ENCODE measurements around the gene MYB. TPM values are rescaled to one million over a fixed set of nuclear protein-coding genes. Genes with fewer than 3 reads are reported as not detected.

MYB gene
- total RNA-seq, 1 donor from 2014 or later = 57.3 TPM

GRCh38 chr6:135219346-135219745, 38.2 kb downstream of the MYB start:
- DNase-seq (ENCODE audit: low spot score) = no peak
- Mint-ChIP-seq H3K4me1 (ENCODE audit: low read depth) (peaks cover 32% of the 10 kb centered on the region), H3K4me3 (no peak overlapping the region), H3K9me3 (no peaks in the 10 kb centered on the region), H3K36me3 (ENCODE audit: low read depth) (peaks cover 46% of the 10 kb centered on the region), H3K27me3 (ENCODE audit: insufficient read depth) (no peaks in the 10 kb centered on the region), H3K27ac (no peak overlapping the region)
- intact Hi-C loops (cut with micrococcal nuclease) = no loop called here

- Mint-ChIP-seq H3K27me3 (ENCODE audit: insufficient read depth) (no peaks in the 10 kb centered on the region), H3K4me3 (no peak overlapping the region), H3K4me1 (ENCODE audit: low read depth) (peaks cover 16% of the 10 kb centered on the region), H3K36me3 (ENCODE audit: low read depth) (peaks cover 35% of the 10 kb centered on the region), H3K27ac (no peak overlapping the region), H3K9me3 (no peaks in the 10 kb centered on the region)
- DNase-seq (ENCODE audit: low spot score) = no peak
- intact Hi-C loops (cut with micrococcal nuclease) = no loop called here
Observed at GRCh38 chr6:135221042-135221441, 39.9 kb downstream of the MYB start.

- no peak overlapping the region for H3K27ac Mint-ChIP-seq
- no peaks in the 10 kb centered on the region for H3K27me3 Mint-ChIP-seq (ENCODE audit: insufficient read depth)
- no peak for DNase-seq (ENCODE audit: low spot score)
- H3K9me3 Mint-ChIP-seq = no peaks in the 10 kb centered on the region
- peaks cover 16% of the 10 kb centered on the region for H3K4me1 Mint-ChIP-seq (ENCODE audit: low read depth)
- H3K36me3 Mint-ChIP-seq (ENCODE audit: low read depth) = peaks cover 34% of the 10 kb centered on the region
- H3K4me3 Mint-ChIP-seq = no peak overlapping the region
- intact Hi-C loops (cut with micrococcal nuclease) = no loop called here
Observed at GRCh38 chr6:135221505-135221904, 40.4 kb downstream of the MYB start.

GRCh38 chr6:135222623-135223022, 41.5 kb downstream of the MYB start:
- intact Hi-C loops (cut with micrococcal nuclease) = no loop called here
- Mint-ChIP-seq H3K27me3 (ENCODE audit: insufficient read depth) (no peaks in the 10 kb centered on the region), H3K9me3 (no peaks in the 10 kb centered on the region), H3K36me3 (ENCODE audit: low read depth) (peaks cover 28% of the 10 kb centered on the region), H3K4me1 (ENCODE audit: low read depth) (peaks cover 22% of the 10 kb centered on the region), H3K4me3 (no peak overlapping the region), H3K27ac (peak overlapping the region; percentile 10)
- no peak for DNase-seq (ENCODE audit: low spot score)

GRCh38 chr6:135224037-135224647, 43.0 kb downstream of the MYB start:
- Mint-ChIP-seq H3K9me3 (no peaks in the 10 kb centered on the region), H3K4me1 (ENCODE audit: low read depth) (peaks cover 22% of the 10 kb centered on the region), H3K4me3 (peak overlapping the region; percentile 72), H3K27ac (peak overlapping the region; percentile 83), H3K36me3 (ENCODE audit: low read depth) (peaks cover 19% of the 10 kb centered on the region), H3K27me3 (ENCODE audit: insufficient read depth) (no peaks in the 10 kb centered on the region)
- no peak for DNase-seq (ENCODE audit: low spot score)
- intact Hi-C loops (cut with micrococcal nuclease) = no loop called here

GRCh38 chr6:135225911-135226310, 44.8 kb downstream of the MYB start:
- no peaks in the 10 kb centered on the region for H3K9me3 Mint-ChIP-seq
- no peak for DNase-seq (ENCODE audit: low spot score)
- peaks cover 11% of the 10 kb centered on the region for H3K36me3 Mint-ChIP-seq (ENCODE audit: low read depth)
- no peaks in the 10 kb centered on the region for H3K27me3 Mint-ChIP-seq (ENCODE audit: insufficient read depth)
- no peak overlapping the region for H3K4me3 Mint-ChIP-seq
- intact Hi-C loops (cut with micrococcal nuclease) = no loop called here
- H3K27ac Mint-ChIP-seq = no peak overlapping the region
- peaks cover 24% of the 10 kb centered on the region for H3K4me1 Mint-ChIP-seq (ENCODE audit: low read depth)

GRCh38 chr6:135226537-135226936, 45.4 kb downstream of the MYB start:
- Mint-ChIP-seq H3K36me3 (ENCODE audit: low read depth) (peaks cover 11% of the 10 kb centered on the region), H3K4me1 (ENCODE audit: low read depth) (peaks cover 30% of the 10 kb centered on the region), H3K4me3 (no peak overlapping the region), H3K27me3 (ENCODE audit: insufficient read depth) (no peaks in the 10 kb centered on the region), H3K9me3 (no peaks in the 10 kb centered on the region), H3K27ac (no peak overlapping the region)
- intact Hi-C loops (cut with micrococcal nuclease) = no loop called here
- DNase-seq (ENCODE audit: low spot score) = no peak

GRCh38 chr6:135227349-135227748, 46.2 kb downstream of the MYB start:
- Mint-ChIP-seq H3K9me3 (no peaks in the 10 kb centered on the region), H3K36me3 (ENCODE audit: low read depth) (peaks cover 8% of the 10 kb centered on the region), H3K4me3 (no peak overlapping the region), H3K4me1 (ENCODE audit: low read depth) (peaks cover 35% of the 10 kb centered on the region), H3K27me3 (ENCODE audit: insufficient read depth) (no peaks in the 10 kb centered on the region), H3K27ac (no peak overlapping the region)
- intact Hi-C loops (cut with micrococcal nuclease) = no loop called here
- DNase-seq (ENCODE audit: low spot score) = no peak

- Mint-ChIP-seq H3K27ac (no peak overlapping the region), H3K27me3 (ENCODE audit: insufficient read depth) (no peaks in the 10 kb centered on the region), H3K4me1 (ENCODE audit: low read depth) (peaks cover 33% of the 10 kb centered on the region), H3K9me3 (no peaks in the 10 kb centered on the region), H3K36me3 (ENCODE audit: low read depth) (peaks cover 5% of the 10 kb centered on the region), H3K4me3 (no peak overlapping the region)
- no peak for DNase-seq (ENCODE audit: low spot score)
- intact Hi-C loops (cut with micrococcal nuclease) = no loop called here
Observed at GRCh38 chr6:135227758-135228157, 46.6 kb downstream of the MYB start.

GRCh38 chr6:135228486-135228885, 47.4 kb downstream of the MYB start:
- peaks cover 2% of the 10 kb centered on the region for H3K36me3 Mint-ChIP-seq (ENCODE audit: low read depth)
- H3K9me3 Mint-ChIP-seq = no peaks in the 10 kb centered on the region
- H3K4me1 Mint-ChIP-seq (ENCODE audit: low read depth) = peaks cover 27% of the 10 kb centered on the region
- intact Hi-C loops (cut with micrococcal nuclease) = no loop called here
- H3K27ac Mint-ChIP-seq = no peak overlapping the region
- no peaks in the 10 kb centered on the region for H3K27me3 Mint-ChIP-seq (ENCODE audit: insufficient read depth)
- DNase-seq (ENCODE audit: low spot score) = no peak
- no peak overlapping the region for H3K4me3 Mint-ChIP-seq

GRCh38 chr6:135229996-135230395, 48.9 kb downstream of the MYB start:
- Mint-ChIP-seq H3K9me3 (no peaks in the 10 kb centered on the region), H3K27ac (no peak overlapping the region), H3K36me3 (ENCODE audit: low read depth) (no peaks in the 10 kb centered on the region), H3K27me3 (ENCODE audit: insufficient read depth) (no peaks in the 10 kb centered on the region), H3K4me3 (no peak overlapping the region), H3K4me1 (ENCODE audit: low read depth) (peaks cover 29% of the 10 kb centered on the region)
- intact Hi-C loops (cut with micrococcal nuclease) = no loop called here
- DNase-seq (ENCODE audit: low spot score) = no peak

- H3K27ac Mint-ChIP-seq = peak overlapping the region; percentile 3
- no peaks in the 10 kb centered on the region for H3K27me3 Mint-ChIP-seq (ENCODE audit: insufficient read depth)
- no peaks in the 10 kb centered on the region for H3K36me3 Mint-ChIP-seq (ENCODE audit: low read depth)
- peaks cover 30% of the 10 kb centered on the region for H3K4me1 Mint-ChIP-seq (ENCODE audit: low read depth)
- intact Hi-C loops (cut with micrococcal nuclease) = no loop called here
- DNase-seq (ENCODE audit: low spot score) = no peak
- no peak overlapping the region for H3K4me3 Mint-ChIP-seq
- H3K9me3 Mint-ChIP-seq = no peaks in the 10 kb centered on the region
Observed at GRCh38 chr6:135230711-135231468, 49.8 kb downstream of the MYB start.

GRCh38 chr6:135231469-135231844, 50.3 kb downstream of the MYB start:
- Mint-ChIP-seq H3K27me3 (ENCODE audit: insufficient read depth) (no peaks in the 10 kb centered on the region), H3K27ac (peak overlapping the region; percentile 3), H3K9me3 (no peaks in the 10 kb centered on the region), H3K4me1 (ENCODE audit: low read depth) (peaks cover 36% of the 10 kb centered on the region), H3K36me3 (ENCODE audit: low read depth) (no peaks in the 10 kb centered on the region), H3K4me3 (no peak overlapping the region)
- no peak for DNase-seq (ENCODE audit: low spot score)
- intact Hi-C loops (cut with micrococcal nuclease) = no loop called here

Data from activated T-helper 1 cell treated with anti-CD3 and anti-CD28 coated beads, Interleukin-12 subunit alpha, Interleukin-12 subunit beta, Interleukin-2, Interleukin-4 antibody, amounts not matched to agents 30 ng/mL and 10 ng/mL and 1 ng/mL, durations not matched to agents 14 hours and 24 hours and 36 hours (primary cell).